ENCODE data around the gene CAPN7.

The CAPN7 gene

DNA sequence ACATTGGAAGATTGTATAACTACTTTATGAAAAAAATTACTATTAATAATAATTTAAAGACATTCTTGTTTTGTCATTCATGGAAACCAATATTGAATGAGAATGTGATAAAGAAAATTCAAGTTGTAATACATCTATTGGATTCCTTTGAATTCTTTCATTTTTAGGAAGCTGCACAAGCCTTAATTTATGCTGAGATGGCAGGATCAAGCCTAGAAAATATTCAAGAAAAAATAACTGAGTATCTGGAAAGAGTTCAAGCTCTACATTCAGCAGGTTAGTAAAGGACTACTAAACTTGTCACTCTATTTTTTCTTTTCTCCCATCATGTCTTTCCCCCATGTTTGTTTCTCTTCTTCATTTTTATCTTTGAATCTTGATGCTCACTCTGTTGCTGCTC is 5.9 kb downstream of the CAPN7 start:
- no peak for DNase-seq (ENCODE audit: insufficient read length, low spot score)
- FAIRE-seq: no peak
- no peak for TF ChIP-seq CTCF (IDR thresholded peaks at IDR 0.05; ENCODE audit: insufficient read depth, missing control alignments)

- DNase-seq (ENCODE audit: insufficient read length, low spot score) (no peak), FAIRE-seq (no peak)
- TF ChIP-seq CTCF (IDR thresholded peaks at IDR 0.05; ENCODE audit: insufficient read depth, missing control alignments): no peak
These were observed 8.7 kb downstream of the CAPN7 start for GRCh38 chr3:15214758-15215157.

GRCh38 chr3:15215996-15216395 is 9.9 kb downstream of the CAPN7 start:
- FAIRE-seq (no peak), DNase-seq (ENCODE audit: insufficient read length, low spot score) (no peak)
- no peak for TF ChIP-seq CTCF (IDR thresholded peaks at IDR 0.05; ENCODE audit: insufficient read depth, missing control alignments)

GRCh38 chr3:15216501-15216900 is 10.5 kb downstream of the CAPN7 start:
- DNase-seq (ENCODE audit: insufficient read length, low spot score) (no peak), FAIRE-seq (no peak)
- no peak for TF ChIP-seq CTCF (IDR thresholded peaks at IDR 0.05; ENCODE audit: insufficient read depth, missing control alignments)

DNA sequence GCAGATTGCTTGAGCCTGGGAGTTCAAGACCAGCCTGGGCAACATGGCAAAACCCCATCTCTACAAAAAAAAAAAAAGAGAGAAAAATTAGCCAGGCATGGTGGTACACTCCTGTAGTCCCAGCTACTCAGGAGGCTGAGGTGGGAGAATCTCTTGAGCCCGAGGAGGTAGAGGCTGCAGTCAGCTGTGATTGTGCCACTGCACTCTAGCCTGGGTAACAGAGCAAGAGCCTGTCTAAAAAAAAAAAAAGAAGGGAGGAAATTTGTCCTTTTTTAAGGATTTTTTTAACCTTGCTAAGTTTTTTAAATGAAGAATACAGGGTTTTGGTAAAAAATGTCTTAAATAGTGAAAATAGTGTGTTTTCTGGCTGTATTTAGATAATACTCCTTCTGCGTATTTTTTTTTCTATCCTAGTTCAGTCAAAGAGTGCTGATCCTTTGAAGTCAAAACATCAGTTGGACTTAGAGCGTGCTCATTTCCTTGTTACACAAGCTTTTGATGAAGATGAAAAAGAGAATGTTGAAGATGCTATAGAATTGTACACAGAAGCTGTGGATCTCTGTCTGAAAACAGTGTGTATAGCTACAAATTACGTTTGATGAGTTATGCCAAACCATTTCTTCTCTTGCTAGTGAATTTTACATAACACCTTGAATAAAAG is 11.1 kb downstream of the CAPN7 start:
- FAIRE-seq (no peak), DNase-seq (ENCODE audit: insufficient read length, low spot score) (no peak)
- TF ChIP-seq CTCF (IDR thresholded peaks at IDR 0.05; ENCODE audit: insufficient read depth, missing control alignments): no peak

DNA sequence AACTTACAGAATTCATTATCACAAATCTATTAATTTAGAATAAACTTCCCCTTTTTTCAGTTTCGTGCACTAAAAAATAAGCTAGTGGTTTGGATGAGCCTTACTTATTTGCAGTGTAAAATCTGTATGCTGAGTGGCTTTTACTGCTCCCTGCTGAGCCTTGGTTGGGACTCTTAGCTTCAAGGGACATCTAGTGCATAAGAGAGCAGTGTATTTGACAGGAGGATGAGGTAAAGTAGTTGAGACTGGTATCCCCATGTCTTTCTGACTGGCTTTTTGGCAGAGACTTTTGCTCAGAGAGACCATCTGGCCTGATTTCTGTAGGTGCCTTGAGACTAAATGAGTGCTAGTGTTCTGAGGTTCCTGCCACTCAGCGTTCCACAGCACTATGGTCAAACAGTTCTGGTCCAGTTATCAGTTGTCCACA is 11.8 kb downstream of the CAPN7 start:
- TF ChIP-seq CTCF (IDR thresholded peaks at IDR 0.05; ENCODE audit: insufficient read depth, missing control alignments): no peak
- DNase-seq (ENCODE audit: insufficient read length, low spot score): no peak
- FAIRE-seq: no peak

- no peak for FAIRE-seq
- no peak for DNase-seq (ENCODE audit: insufficient read length, low spot score)
- no peak for TF ChIP-seq CTCF (IDR thresholded peaks at IDR 0.05; ENCODE audit: insufficient read depth, missing control alignments)
These were observed 12.6 kb downstream of the CAPN7 start for GRCh38 chr3:15218689-15219088.

Measured in D721Med (cell line).